H9 (cell line): ENCODE data around the gene GRIA1. TPM values are rescaled to one million over a fixed set of nuclear protein-coding genes. Genes with fewer than 3 reads are reported as not detected.

Experiments
- DNase-seq: peaks from one replicate; pipeline ENCODE4 v3.0.0-alpha.2; 2017
- H2AFZ ChIP-seq: one replicate; pipeline ENCODE4 v1.6.1; 2013; ENCODE audit warnings: mild to moderate bottlenecking, low read length, control low read depth, moderate library complexity
- H2AK5ac ChIP-seq: 2 replicates; pipeline ENCODE4 v1.6.1; 2013; ENCODE audit warnings: low read length, control low read depth, mixed read lengths; ENCODE audit not compliant: insufficient read length
- H2BK120ac ChIP-seq: one replicate; pipeline ENCODE4 v1.6.1; 2013; ENCODE audit warnings: low read depth, mild to moderate bottlenecking, low read length, control low read depth, inconsistent platforms; ENCODE audit not compliant: poor library complexity, severe bottlenecking
- H2BK12ac ChIP-seq: 2 replicates; pipeline ENCODE4 v1.6.1; 2013; ENCODE audit warnings: low read length, control low read depth, mixed read lengths, low read depth; ENCODE audit not compliant: insufficient read length
- H2BK15ac ChIP-seq: 2 replicates; pipeline ENCODE4 v1.6.1; 2013; ENCODE audit warnings: low read depth, low read length, control low read depth
- H2BK20ac ChIP-seq: one replicate; pipeline ENCODE4 v1.6.1; 2013; ENCODE audit warnings: low read depth, mild to moderate bottlenecking, low read length, control low read depth, inconsistent platforms; ENCODE audit not compliant: poor library complexity, severe bottlenecking
- H2BK5ac ChIP-seq: 2 replicates; pipeline ENCODE4 v1.6.1; 2013; ENCODE audit warnings: low read length, control low read depth, mixed read lengths; ENCODE audit not compliant: insufficient read length
- H3K14ac ChIP-seq: 2 replicates; pipeline ENCODE4 v1.6.1; 2013; ENCODE audit warnings: low read length, control low read depth; ENCODE audit not compliant: insufficient read depth
- H3K18ac ChIP-seq: 2 replicates; pipeline ENCODE4 v1.6.1; 2013; ENCODE audit warnings: low read depth, mild to moderate bottlenecking, mixed read lengths, low read length, control low read depth; ENCODE audit not compliant: insufficient read length
- H3K23ac ChIP-seq: 2 replicates; pipeline ENCODE4 v1.6.1; 2013; ENCODE audit warnings: low read length, control low read depth, mixed read lengths, low read depth; ENCODE audit not compliant: insufficient read length
- H3K23me2 ChIP-seq: 2 replicates; pipeline ENCODE4 v1.6.1; 2013; ENCODE audit warnings: low read depth, mild to moderate bottlenecking, mixed read lengths, low read length, control low read depth; ENCODE audit not compliant: insufficient read length, poor library complexity, severe bottlenecking
- H3K27ac ChIP-seq: 2 replicates; pipeline ENCODE4 v1.5.1; 2013; ENCODE audit warnings: low read length, control low read depth, mixed read lengths, low read depth; ENCODE audit not compliant: insufficient read length
- H3K27me3 ChIP-seq: 2 replicates; pipeline ENCODE4 v1.6.1; 2013; ENCODE audit warnings: low read length, control low read depth, inconsistent platforms; ENCODE audit not compliant: insufficient read depth
- H3K4ac ChIP-seq: 2 replicates; pipeline ENCODE4 v1.6.1; 2013; ENCODE audit warnings: low read depth, mild to moderate bottlenecking, control low read depth, inconsistent platforms, low read length, moderate library complexity
- H3K4me1 ChIP-seq: 2 replicates; pipeline ENCODE4 v1.6.1; 2013; ENCODE audit warnings: low read length, control low read depth, inconsistent platforms; ENCODE audit not compliant: insufficient read depth
- H3K4me2 ChIP-seq: 2 replicates; pipeline ENCODE4 v1.6.1; 2013; ENCODE audit warnings: low read length, control low read depth, mixed read lengths; ENCODE audit not compliant: insufficient read length, insufficient read depth
- H3K56ac ChIP-seq: 2 replicates; pipeline ENCODE4 v1.6.1; 2013; ENCODE audit warnings: low read depth, mild to moderate bottlenecking, mixed read lengths, low read length, control low read depth; ENCODE audit not compliant: insufficient read length
- H3K79me1 ChIP-seq: 2 replicates; pipeline ENCODE4 v1.6.1; 2013; ENCODE audit warnings: low read depth, mild to moderate bottlenecking, moderate library complexity, low read length, control low read depth, inconsistent platforms; ENCODE audit not compliant: insufficient read depth, poor library complexity, severe bottlenecking
- H3K79me2 ChIP-seq: 2 replicates; pipeline ENCODE4 v1.6.1; 2013; ENCODE audit warnings: low read length, control low read depth, inconsistent platforms; ENCODE audit not compliant: insufficient read depth
- H3K9ac ChIP-seq: 2 replicates; pipeline ENCODE4 v1.6.1; 2013; ENCODE audit warnings: low read length, control low read depth, mixed read lengths; ENCODE audit not compliant: insufficient read length; ENCODE audit errors: extremely low read depth
- H3K9me3 ChIP-seq: one replicate; pipeline ENCODE4 v1.6.1; 2013; ENCODE audit warnings: low read depth, low read length, inconsistent platforms; ENCODE audit not compliant: control insufficient read depth
- H3T11ph ChIP-seq: one replicate; pipeline ENCODE4 v1.6.1; 2013; ENCODE audit warnings: mild to moderate bottlenecking, low read length, control low read depth, inconsistent platforms
- H4K20me1 ChIP-seq: one replicate; pipeline ENCODE4 v1.6.1; 2013; ENCODE audit not compliant: control insufficient read depth, insufficient read length, insufficient read depth
- H4K5ac ChIP-seq: 2 replicates; pipeline ENCODE4 v1.6.1; 2013; ENCODE audit warnings: low read depth, mild to moderate bottlenecking, mixed read lengths, low read length, control low read depth; ENCODE audit not compliant: insufficient read length
- H4K8ac ChIP-seq: replicated peaks from 2 replicates; pipeline ENCODE4 v1.6.1; 2013; ENCODE audit warnings: low read length, control low read depth, mixed read lengths, low read depth; ENCODE audit not compliant: insufficient read length
- H4K91ac ChIP-seq: 2 replicates; pipeline ENCODE4 v1.6.1; 2013; ENCODE audit warnings: low read depth, mild to moderate bottlenecking, moderate library complexity, mixed read lengths, low read length, control low read depth; ENCODE audit not compliant: insufficient read length
- H3K27ac Mint-ChIP-seq, 3 experiments: 2 replicates in 2 of 3; 3 replicates in 1 of 3; pipeline ENCODE4 v1.8.0; 2020 to 2021; ENCODE audit warnings: mixed read lengths in 3 of 3, mild to moderate bottlenecking in 1 of 3, moderate library complexity in 1 of 3
- H3K27me3 Mint-ChIP-seq: 2 replicates; pipeline ENCODE4 v1.8.0; 2021; ENCODE audit warnings: low read depth, mild to moderate bottlenecking, moderate library complexity, mixed read lengths
- H3K36me3 Mint-ChIP-seq, 3 experiments: 2 replicates in 2 of 3; 3 replicates in 1 of 3; pipeline ENCODE4 v1.8.0; 2020 to 2021; ENCODE audit warnings: low read depth in 3 of 3, mixed read lengths in 3 of 3; ENCODE audit not compliant: insufficient read depth in 1 of 3
- H3K4me1 Mint-ChIP-seq, 2 experiments: 2 replicates each; pipeline ENCODE4 v1.8.0; 2020; ENCODE audit warnings: mixed read lengths in 2 of 2
- H3K4me3 Mint-ChIP-seq, 2 experiments: 2 replicates in 1 of 2; 3 replicates in 1 of 2; pipeline ENCODE4 v1.8.0; 2020 to 2021; ENCODE audit warnings: mild to moderate bottlenecking in 2 of 2, mixed read lengths in 2 of 2, moderate library complexity in 1 of 2
- H3K9me3 Mint-ChIP-seq, 2 experiments: 2 replicates in 1 of 2; 3 replicates in 1 of 2; pipeline ENCODE4 v1.8.0; 2020; ENCODE audit warnings: mild to moderate bottlenecking in 2 of 2, mixed read lengths in 2 of 2, moderate library complexity in 1 of 2
- CTCF ChIP-seq: fragments of 200-600 bp; sonication (generic); conservative IDR thresholded peaks from 3 replicates; pipeline ENCODE4 v1.8.0; 2021; ENCODE audit warnings: antibody characterized with exemption, mild to moderate bottlenecking
- WGBS: extraction: QIAGEN DNeasy Blood & Tissue Kit; methylation state at CpG from one replicate; pipeline ENCODE4 v1.1.7; 2013; ENCODE audit warnings: missing lambda C conversion rate, low lambda C conversion rate, mixed read lengths; ENCODE audit not compliant: insufficient read length; ENCODE audit errors: extremely low coverage; 5-methylcytosine and 5-hydroxymethylcytosine counted together
- total RNA-seq: library from RNA; stranded (reverse); gene quantifications from 2 replicates; pipeline ENCODE4 v1.2.1, GENCODE V29; 2021

The GRIA1 gene
- total RNA-seq, 1 experiment from 2014 or later = 0.52 TPM

GRCh38 chr5:153500178-153500577, 9.7 kb downstream of the GRIA1 start:
- Mint-ChIP-seq H3K36me3 (no peaks in the 10 kb centered on the region), H3K9me3 (no peaks in the 10 kb centered on the region), H3K27me3 (no peaks in the 10 kb centered on the region; the same call in 1 of the 2 replicates), H3K4me1 (peaks cover 0 to 4% of the 10 kb centered on the region in 2 experiments; a peak in 1 of 4 replicates), H3K27ac (no peak overlapping the region), H3K4me3 (no peak overlapping the region)
- no peaks in the 10 kb centered on the region for H3K79me1 ChIP-seq
- no peak overlapping the region for H3K14ac ChIP-seq
- H2BK20ac ChIP-seq = no peak overlapping the region
- H3K27ac ChIP-seq = no peak overlapping the region
- H3K56ac ChIP-seq = no peak overlapping the region
- H3K18ac ChIP-seq = no peak overlapping the region
- no peak overlapping the region for H3K4ac ChIP-seq
- H3K79me2 ChIP-seq = no peaks in the 10 kb centered on the region
- H2AFZ ChIP-seq = no peak overlapping the region
- no peak overlapping the region for H2BK120ac ChIP-seq
- no peak overlapping the region for H2AK5ac ChIP-seq
- no peak overlapping the region for H3K4me2 ChIP-seq
- H3K23me2 ChIP-seq = no peaks in the 10 kb centered on the region
- TF ChIP-seq CTCF = no peak
- no CpG with 5 or more reads among the region's 2 CpGs for WGBS
- no peak overlapping the region for H2BK15ac ChIP-seq
- H4K20me1 ChIP-seq = no peaks in the 10 kb centered on the region
- H3K27me3 ChIP-seq = no peaks in the 10 kb centered on the region
- H3K23ac ChIP-seq = no peak overlapping the region
- H4K8ac ChIP-seq = no peak overlapping the region
- H3T11ph ChIP-seq = no peak overlapping the region
- no peak for DNase-seq
- no peak overlapping the region for H3K9ac ChIP-seq
- H4K91ac ChIP-seq = no peak overlapping the region
- no peak overlapping the region for H2BK12ac ChIP-seq
- H2BK5ac ChIP-seq = no peak overlapping the region
- H3K4me1 ChIP-seq = no peaks in the 10 kb centered on the region
- H3K9me3 ChIP-seq = no peaks in the 10 kb centered on the region
- no peak overlapping the region for H4K5ac ChIP-seq
